H1 (cell line): Measurements from ENCODE around the gene LMNTD1. TPM values are rescaled to one million over a fixed set of nuclear protein-coding genes. Genes with fewer than 3 reads are reported as not detected.

Experiments
- CTCF ChIA-PET: fragments of 300-600 bp; sonication (Branson Sonifier 250); formaldehyde crosslinking; loops from one replicate; lab custom pipeline; 2021; ENCODE audit not compliant: partially characterized antibody; lab: Charles Lee
- POLR2A ChIA-PET: fragments of 300-600 bp; sonication (Branson Sonifier 250); formaldehyde crosslinking; loops from one replicate; lab custom pipeline; 2021; ENCODE audit warnings: inconsistent platforms; ENCODE audit not compliant: partially characterized antibody; lab: Charles Lee
- DNase-seq, 2 experiments: peaks; one replicate each; pipeline versions ENCODE4 v3.0.0 to v3.0.0-alpha.2; 2010 to 2022; ENCODE audit warnings: low spot score in 2 of 2, low read depth in 1 of 2, mixed read lengths in 1 of 2
- FAIRE-seq: peaks from 2 replicates; lab custom pipeline; 2011; peaks lifted over from hg19 to GRCh38; lab: Jason Lieb, UNC
- H2AFZ ChIP-seq: 2 replicates; pipeline ENCODE4 v1.8.1; 2012; ENCODE audit warnings: low read length, inconsistent platforms
- H2AK5ac ChIP-seq: 2 replicates; pipeline ENCODE4 v1.6.1; 2013; ENCODE audit warnings: low read depth, low read length
- H2BK120ac ChIP-seq: replicated peaks from 2 replicates; pipeline ENCODE3; 2013; ENCODE audit warnings: low read depth, low read length, inconsistent platforms
- H2BK12ac ChIP-seq: 2 replicates; pipeline ENCODE4 v1.6.1; 2013; ENCODE audit warnings: low read depth, low read length
- H2BK15ac ChIP-seq: 2 replicates; pipeline ENCODE4 v1.6.1; 2013; ENCODE audit warnings: low read length
- H2BK20ac ChIP-seq: 2 replicates; pipeline ENCODE4 v1.6.1; 2013; ENCODE audit warnings: low read length
- H2BK5ac ChIP-seq: 2 replicates; pipeline ENCODE4 v1.6.1; 2013; ENCODE audit warnings: low read depth, low read length
- H3K14ac ChIP-seq: 2 replicates; pipeline ENCODE4 v1.6.1; 2013; ENCODE audit warnings: inconsistent platforms; ENCODE audit not compliant: insufficient read length
- H3K18ac ChIP-seq: 2 replicates; pipeline ENCODE4 v1.6.1; 2013; ENCODE audit warnings: low read length; ENCODE audit errors: extremely low read depth
- H3K23ac ChIP-seq: 2 replicates; pipeline ENCODE4 v1.6.1; 2013; ENCODE audit warnings: inconsistent platforms; ENCODE audit not compliant: insufficient read length
- H3K23me2 ChIP-seq: 2 replicates; pipeline ENCODE4 v1.6.1; 2013; ENCODE audit warnings: low read depth, low read length
- H3K27ac ChIP-seq: 2 replicates; pipeline ENCODE4 v1.6.1; 2011; ENCODE audit warnings: low read depth, low read length, inconsistent platforms
- H3K27me3 ChIP-seq, 4 experiments: replicated peaks in 1 of 4; 1 replicate in 1 of 4; 2 replicates in 3 of 4; pipeline versions ENCODE4 v1.6.1 to v1.8.1; 2011 to 2013; ENCODE audit warnings: low read length in 3 of 4, mild to moderate bottlenecking in 3 of 4, inconsistent platforms in 2 of 4, mixed read lengths in 2 of 4, moderate library complexity in 1 of 4; ENCODE audit not compliant: control insufficient read depth in 3 of 4, insufficient read depth in 3 of 4; ENCODE audit errors: extremely low read depth in 1 of 4
- H3K36me3 ChIP-seq, 4 experiments: 2 replicates each; pipeline versions ENCODE4 v1.6.1 to v1.8.1; 2011 to 2013; ENCODE audit warnings: mild to moderate bottlenecking in 4 of 4, low read length in 3 of 4, moderate library complexity in 2 of 4, control low read depth in 1 of 4, inconsistent platforms in 1 of 4; ENCODE audit not compliant: insufficient read depth in 4 of 4, control insufficient read depth in 2 of 4
- H3K4ac ChIP-seq: replicated peaks from 2 replicates; pipeline ENCODE3; 2013; ENCODE audit warnings: low read length, low read depth, mixed read lengths, inconsistent platforms; ENCODE audit not compliant: insufficient read length
- H3K4me1 ChIP-seq, 4 experiments: replicated peaks in 1 of 4; 1 replicate in 1 of 4; 2 replicates in 3 of 4; pipeline versions ENCODE4 v1.6.1 to v1.8.1; 2011 to 2013; ENCODE audit warnings: low read length in 3 of 4, inconsistent platforms in 2 of 4, mixed read lengths in 1 of 4; ENCODE audit not compliant: insufficient read depth in 4 of 4, control insufficient read depth in 3 of 4
- H3K4me2 ChIP-seq, 2 experiments: 2 replicates each; pipeline versions ENCODE4 v1.6.1 to v1.8.1; 2011 to 2013; ENCODE audit warnings: low read depth in 2 of 2, low read length in 2 of 2, control low read depth in 1 of 2, inconsistent platforms in 1 of 2, mild to moderate bottlenecking in 1 of 2; ENCODE audit not compliant: insufficient read depth in 1 of 2
- H3K4me3 ChIP-seq, 4 experiments: fragments of 200-600, 300-600 bp in 1 of 4; sonication (generic), shearing (Covaris generic), sonication (Bioruptor Twin) in 1 of 4; 2 replicates each; pipeline versions ENCODE4 v1.5.1 to v1.8.1; 2011 to 2016; ENCODE audit warnings: low read length in 4 of 4, low read depth in 3 of 4, control low read depth in 2 of 4, inconsistent platforms in 2 of 4, mild to moderate bottlenecking in 2 of 4, mixed read lengths in 1 of 4, moderate library complexity in 1 of 4; ENCODE audit not compliant: insufficient read depth in 2 of 4; ENCODE audit errors: extremely low read depth in 1 of 4
- H3K56ac ChIP-seq: replicated peaks from 2 replicates; pipeline ENCODE3; 2013; ENCODE audit warnings: low read depth, mild to moderate bottlenecking, mixed read lengths, low read length, inconsistent platforms; ENCODE audit not compliant: insufficient read length
- H3K79me1 ChIP-seq: 2 replicates; pipeline ENCODE4 v1.6.1; 2013; ENCODE audit warnings: low read depth, low read length, control low read depth
- H3K79me2 ChIP-seq, 2 experiments: 2 replicates each; pipeline versions ENCODE4 v1.6.1 to v1.8.1; 2012 to 2013; ENCODE audit warnings: low read length in 2 of 2, mild to moderate bottlenecking in 2 of 2, inconsistent platforms in 1 of 2; ENCODE audit not compliant: insufficient read depth in 2 of 2, control insufficient read depth in 1 of 2
- H3K9ac ChIP-seq, 4 experiments: replicated peaks in 1 of 4; 1 replicate in 1 of 4; 2 replicates in 3 of 4; pipeline versions ENCODE4 v1.6.1 to v1.8.1; 2011 to 2013; ENCODE audit warnings: low read depth in 3 of 4, low read length in 3 of 4, control low read depth in 2 of 4, mild to moderate bottlenecking in 2 of 4, moderate library complexity in 2 of 4, inconsistent platforms in 1 of 4; ENCODE audit errors: extremely low read depth in 1 of 4
- H3K9me3 ChIP-seq, 2 experiments: 2 replicates each; pipeline versions ENCODE4 v1.6.1 to v1.8.1; 2012 to 2013; ENCODE audit warnings: mild to moderate bottlenecking in 2 of 2, moderate library complexity in 2 of 2, control low read depth in 1 of 2, inconsistent platforms in 1 of 2, low read depth in 1 of 2, low read length in 1 of 2, mixed read lengths in 1 of 2; ENCODE audit not compliant: insufficient read depth in 2 of 2
- H4K20me1 ChIP-seq, 2 experiments: replicated peaks in 1 of 2; 2 replicates each; pipeline versions ENCODE3 to v1.8.1; 2011 to 2013; ENCODE audit warnings: inconsistent platforms in 2 of 2, low read length in 2 of 2, mild to moderate bottlenecking in 1 of 2; ENCODE audit not compliant: insufficient read depth in 2 of 2, control insufficient read depth in 1 of 2
- H4K5ac ChIP-seq: 2 replicates; pipeline ENCODE4 v1.6.1; 2013; ENCODE audit warnings: low read length, low read depth, mixed read lengths, inconsistent platforms; ENCODE audit not compliant: insufficient read length
- H4K8ac ChIP-seq: 2 replicates; pipeline ENCODE4 v1.8.0; 2013; ENCODE audit warnings: mild to moderate bottlenecking, moderate library complexity, low read length, inconsistent platforms; ENCODE audit not compliant: insufficient read depth; ENCODE audit errors: extremely low read depth
- H4K91ac ChIP-seq: replicated peaks from 2 replicates; pipeline ENCODE3; 2013; ENCODE audit warnings: low read length, mixed read lengths, inconsistent platforms; ENCODE audit not compliant: insufficient read length
- ATF2 ChIP-seq: IDR thresholded peaks from 2 replicates; pipeline ENCODE4 v1.6.1; 2012; ENCODE audit warnings: low read length, inconsistent platforms
- BCL11A ChIP-seq, 2 experiments: IDR thresholded peaks; one replicate each; pipeline ENCODE4 v1.6.1; 2011; ENCODE audit warnings: low read depth in 2 of 2, low read length in 2 of 2, mild to moderate bottlenecking in 2 of 2
- BRCA1 ChIP-seq: IDR thresholded peaks from 2 replicates; pipeline ENCODE4 v1.6.1; 2012; ENCODE audit warnings: low read depth, low read length, improper control_type of control experiment
- CBX8 ChIP-seq: fragments of 300-800, 300-1000 bp; sonication (generic); IDR thresholded peaks from 2 replicates; pipeline ENCODE4 v1.7.1; 2016; ENCODE audit warnings: low read depth, low read length, borderline replicate concordance
- E2F6 ChIP-seq: IDR thresholded peaks from 2 replicates; pipeline ENCODE4 v1.6.1; 2012; ENCODE audit warnings: inconsistent platforms
- FOSL1 ChIP-seq: IDR thresholded peaks from 2 replicates; pipeline ENCODE4 v1.6.1; 2011; ENCODE audit warnings: mild to moderate bottlenecking, low read depth, low read length, moderate library complexity; ENCODE audit not compliant: insufficient read depth
- GABPA ChIP-seq: IDR thresholded peaks from 2 replicates; pipeline ENCODE4 v1.6.1; 2011; ENCODE audit warnings: mild to moderate bottlenecking, low read length, moderate library complexity, borderline replicate concordance; ENCODE audit not compliant: insufficient read depth
- KDM4A ChIP-seq: IDR thresholded peaks from one replicate; pipeline ENCODE4 v1.7.1; 2012; ENCODE audit warnings: low read depth, mild to moderate bottlenecking, moderate library complexity, low read length, inconsistent platforms; ENCODE audit not compliant: severe bottlenecking
- RBBP5 ChIP-seq: IDR thresholded peaks from 2 replicates; pipeline ENCODE4 v1.7.1; 2012; ENCODE audit warnings: low read depth, mild to moderate bottlenecking, inconsistent platforms, low read length, moderate library complexity, borderline replicate concordance
- RFX5 ChIP-seq: IDR thresholded peaks from 2 replicates; pipeline ENCODE4 v1.6.1; 2011; ENCODE audit warnings: low read depth, low read length, improper control_type of control experiment, borderline replicate concordance
- SP1 ChIP-seq: IDR thresholded peaks from 2 replicates; pipeline ENCODE4 v1.6.1; 2011; ENCODE audit warnings: low read depth, low read length
- TAF1 ChIP-seq: IDR thresholded peaks from 2 replicates; pipeline ENCODE4 v1.6.1; 2011; ENCODE audit warnings: mild to moderate bottlenecking, low read depth, low read length
- TEAD4 ChIP-seq: IDR thresholded peaks from 2 replicates; pipeline ENCODE4 v1.6.1; 2012; ENCODE audit warnings: low read depth, low read length, inconsistent platforms, mixed read lengths
- polyA plus RNA-seq, 7 experiments: library from polyadenylated mRNA; depleted of rRNA in 3 of 7; stranded (reverse) in 5 of 7; unstranded in 2 of 7; fragments of >200 nt in 5 of 7; fragments of 200-250 nt in 2 of 7; gene quantifications; 1 replicate in 5 of 7; 2 replicates in 1 of 7; 4 replicates in 1 of 7; pipeline versions ENCODE4 v1.2.1 to v1.2.3, GENCODE V29; 2011 to 2013; ENCODE audit warnings: missing spikeins in 2 of 7, mixed read lengths in 2 of 7
- total RNA-seq: library from RNA; stranded (reverse); fragmentation: NEBNext Ultra II Directional; extraction: Animal tissue kit (Norgen Biotek cat#: 25700); gene quantifications from 2 replicates; pipeline ENCODE4 v1.2.1, GENCODE V29; 2021

The LMNTD1 gene
- total and polyA plus RNA-seq, 2 of the 8 experiments (the other 6 are each of a cell fraction or from before 2014, with no cell fraction given), result not detected

GRCh38 chr12:25549120-25549519, 4.0 kb downstream of the LMNTD1 start:
- FAIRE-seq (no peak), DNase-seq (no peak)
- Histone ChIP-seq H4K8ac (no peak overlapping the region), H3K9me3 (no peaks in the 10 kb centered on the region), H2BK12ac (no peak overlapping the region), H2BK5ac (no peak overlapping the region), H2BK15ac (no peak overlapping the region), H3K9ac (no peak overlapping the region), H4K5ac (no peak overlapping the region), H3K4ac (no peak overlapping the region), H2BK120ac (no peak overlapping the region), H3K18ac (no peak overlapping the region), H3K27ac (no peak overlapping the region), H4K91ac (no peak overlapping the region), H3K79me1 (no peaks in the 10 kb centered on the region), H3K23ac (no peak overlapping the region), H3K4me2 (no peak overlapping the region), H3K56ac (no peak overlapping the region), H3K4me1 (no peaks in the 10 kb centered on the region), H3K23me2 (no peaks in the 10 kb centered on the region), H3K4me3 (no peak overlapping the region), H3K79me2 (no peaks in the 10 kb centered on the region), H2AK5ac (no peak overlapping the region), H3K27me3 (no peaks in the 10 kb centered on the region; a peak in 1 of 7 replicates), H2AFZ (no peak overlapping the region), H3K14ac (no peak overlapping the region), H4K20me1 (no peaks in the 10 kb centered on the region), H2BK20ac (no peak overlapping the region), H3K36me3 (no peaks in the 10 kb centered on the region)
- CTCF ChIA-PET, result no interaction called here
- POLR2A ChIA-PET, result no interaction called here
- TF ChIP-seq TEAD4, result no peak
- TF ChIP-seq ATF2, result no peak
- TF ChIP-seq SP1, result no peak
- no peak for TF ChIP-seq CBX8
- TF ChIP-seq BCL11A (IDR thresholded peaks at IDR 0.05; ENCODE audit: low read depth in 2 of 2, low read length in 2 of 2), result no peak
- TF ChIP-seq BRCA1, result no peak
- TF ChIP-seq E2F6, result no peak
- TF ChIP-seq TAF1, result no peak
- TF ChIP-seq KDM4A, result no peak
- TF ChIP-seq FOSL1, result no peak
- TF ChIP-seq GABPA, result no peak
- no peak for TF ChIP-seq RBBP5
- no peak for TF ChIP-seq RFX5
